Ramos (cell line): ENCODE data around the gene GKN2.
"Not testable (repeated sequence)": the region's sequence is repeated elsewhere in the genome, so short reads cannot be mapped to it uniquely, and the experiment has no call there.

Experiments used
- in situ Hi-C: fragments of 300-500 bp; cut with MboI; formaldehyde crosslinking; loops from one replicate; pipeline ENCODE4 v1.14.3; 2022; ENCODE audit warnings: low sequenced_read_pairs; ENCODE audit not compliant: unreplicated experiment

GKN2 gene

GRCh38 chr2:68901561-68901960 is 51.1 kb downstream of the GKN2 start:
- in situ Hi-C loops: loop anchor here (25.0 kb wide), 1 partner anchor 564 kb away; no protein-coding TSS in a partner anchor

GRCh38 chr2:68901199-68901514 is 51.5 kb downstream of the GKN2 start:
- in situ Hi-C loops: loop anchor here (25.0 kb wide), 1 partner anchor 564 kb away; no protein-coding TSS in a partner anchor

- in situ Hi-C loops: loop anchor here (25.0 kb wide), 1 partner anchor 563 kb away; no protein-coding TSS in a partner anchor
These were observed 52.0 kb downstream of the GKN2 start for GRCh38 chr2:68900496-68901198.

GRCh38 chr2:68895981-68896380 is 56.7 kb downstream of the GKN2 start:
- in situ Hi-C loops: not testable (repeated sequence)
